Activated CD8-positive, alpha-beta memory T cell treated with anti-CD3 and anti-CD28 coated beads, Interleukin-2, amount 10 ng/mL, durations not matched to agents 7 days and 5 days (primary cell): ENCODE data around the gene OR52E2. TPM values are rescaled to one million over a fixed set of nuclear protein-coding genes. Genes with fewer than 3 reads are reported as not detected.
"Not testable (repeated sequence)": the region's sequence is repeated elsewhere in the genome, so short reads cannot be mapped to it uniquely, and the experiment has no call there.

ENCODE experiments used
- ATAC-seq: fragments of 150-1000 bp; cut with Tn5 transposase; one replicate; pipeline ENCODE4 v1.10.0; 2021; ENCODE audit warnings: moderate library complexity
- CTCF ChIA-PET: fragments of 350-600 bp; sonication (Branson Sonifier 250); formaldehyde crosslinking; loops from one replicate; lab custom pipeline; 2021; ENCODE audit warnings: antibody characterized with exemption; lab: Charles Lee
- DNase-seq: peaks from one replicate; pipeline ENCODE4 v3.0.0-alpha.2; 2020
- H3K27ac Mint-ChIP-seq: one replicate; pipeline ENCODE4 v1.8.0; 2021; ENCODE audit warnings: mild to moderate bottlenecking, mixed read lengths
- H3K27me3 Mint-ChIP-seq: one replicate; pipeline ENCODE4 v1.8.0; 2021; ENCODE audit warnings: mixed read lengths
- H3K36me3 Mint-ChIP-seq: one replicate; pipeline ENCODE4 v1.8.0; 2021; ENCODE audit warnings: mild to moderate bottlenecking, mixed read lengths
- H3K4me1 Mint-ChIP-seq: one replicate; pipeline ENCODE4 v1.8.0; 2021; ENCODE audit warnings: mixed read lengths
- H3K4me3 Mint-ChIP-seq: one replicate; pipeline ENCODE4 v1.8.0; 2021; ENCODE audit warnings: mild to moderate bottlenecking, moderate library complexity, mixed read lengths
- H3K9me3 Mint-ChIP-seq: one replicate; pipeline ENCODE4 v1.8.0; 2022; ENCODE audit warnings: low read depth, mixed read lengths
- total RNA-seq, 2 experiments: library from RNA; stranded (reverse); gene quantifications; one replicate each; pipeline ENCODE4 v1.2.3, GENCODE V29; 2021

Gene OR52E2
- not detected for total RNA-seq

DNA sequence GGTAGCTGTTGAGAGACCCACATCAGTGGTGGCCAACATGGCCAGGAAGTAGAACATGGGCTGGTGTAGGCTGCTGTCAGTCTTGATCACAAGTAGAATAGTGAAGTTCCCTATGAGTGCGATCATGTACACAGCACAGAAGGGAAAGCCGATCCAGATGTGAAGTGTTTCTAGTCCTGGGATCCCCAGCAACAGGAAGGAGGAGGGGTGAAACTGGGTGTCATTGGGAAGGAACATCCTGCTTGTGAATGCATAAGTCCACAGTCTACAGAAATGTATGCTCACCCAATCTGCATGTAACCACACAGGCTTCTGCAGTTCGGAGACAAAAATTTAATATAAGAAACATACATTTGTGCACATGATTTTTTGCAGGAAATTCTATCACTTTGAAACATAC lies at the start of gene OR52E2:
Gene OR52E2, minus strand, starts transcription at position 237 of the 400 bp plus-strand sequence. Its CDS starts 0 bp downstream, at position 237.
- CTCF ChIA-PET: no interaction called here
- Mint-ChIP-seq H3K4me1 (no peaks in the 10 kb centered on the region), H3K36me3 (no peaks in the 10 kb centered on the region), H3K27ac (no peak within 1 kb of the TSS), H3K4me3 (no peak within 1 kb of the TSS), H3K27me3 (no peaks in the 10 kb centered on the region), H3K9me3 (no peaks in the 10 kb centered on the region)
- DNase-seq: no peak
- no peak for ATAC-seq

DNA sequence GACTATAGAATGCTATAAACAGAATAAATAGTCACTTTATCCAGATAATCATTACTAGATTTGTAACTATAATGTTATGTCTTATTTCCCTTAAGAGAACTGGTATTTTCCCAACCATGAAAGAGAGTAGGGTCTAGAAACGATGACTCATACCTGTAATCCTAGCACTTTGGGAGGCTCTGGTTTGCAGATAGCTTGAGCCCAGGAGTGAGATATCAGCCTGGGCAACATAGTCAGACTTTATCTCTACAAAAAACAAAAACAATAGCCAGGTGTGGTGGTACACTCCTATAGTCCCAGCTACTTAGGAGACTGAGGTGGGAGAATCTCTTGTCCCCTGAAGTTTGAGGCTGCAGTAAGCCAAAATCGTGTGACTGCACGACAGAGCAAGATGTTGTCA lies 47.9 kb upstream of the OR52E2 start:
- CTCF ChIA-PET: no interaction called here
- Mint-ChIP-seq H3K4me3 (no peak overlapping the region), H3K4me1 (no peaks in the 10 kb centered on the region), H3K9me3 (no peaks in the 10 kb centered on the region), H3K27me3 (no peaks in the 10 kb centered on the region), H3K27ac (no peak overlapping the region), H3K36me3 (no peaks in the 10 kb centered on the region)
- DNase-seq (no peak), ATAC-seq (no peak)

DNA sequence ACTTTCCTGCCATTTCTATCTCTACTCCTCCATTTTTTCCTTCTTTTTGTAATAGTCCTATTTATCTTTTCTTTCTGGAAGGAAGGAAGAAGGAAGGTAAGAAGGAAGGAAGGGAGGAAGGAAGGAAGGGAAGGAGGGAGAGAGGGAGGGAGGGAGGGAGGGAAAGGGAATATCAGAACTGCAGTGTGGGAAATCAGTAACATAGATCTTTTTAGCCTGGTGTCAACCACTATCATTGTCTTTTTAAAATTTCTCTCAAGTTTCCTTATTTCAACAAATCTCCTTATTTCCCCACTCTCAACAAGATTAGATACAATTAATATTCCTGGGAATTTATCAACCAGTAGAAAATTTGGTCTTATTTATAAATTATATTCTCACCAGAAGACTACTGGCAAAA lies 43.6 kb upstream of the OR52E2 start:
- DNase-seq (no peak), ATAC-seq (no peak)
- CTCF ChIA-PET: no interaction called here
- H3K4me1 Mint-ChIP-seq: no peaks in the 10 kb centered on the region
- H3K9me3 Mint-ChIP-seq: no peaks in the 10 kb centered on the region
- no peak overlapping the region for H3K27ac Mint-ChIP-seq
- no peaks in the 10 kb centered on the region for H3K27me3 Mint-ChIP-seq
- H3K36me3 Mint-ChIP-seq: no peaks in the 10 kb centered on the region
- H3K4me3 Mint-ChIP-seq: no peak overlapping the region

GRCh38 chr11:5102246-5102645 lies 42.8 kb upstream of the OR52E2 start:
- CTCF ChIA-PET: no interaction called here
- Mint-ChIP-seq H3K36me3 (no peaks in the 10 kb centered on the region), H3K4me1 (no peaks in the 10 kb centered on the region), H3K27ac (no peak overlapping the region), H3K4me3 (no peak overlapping the region), H3K27me3 (no peaks in the 10 kb centered on the region), H3K9me3 (no peaks in the 10 kb centered on the region)
- no peak for DNase-seq
- ATAC-seq: no peak

GRCh38 chr11:5096011-5096410 lies 36.6 kb upstream of the OR52E2 start:
- H3K27ac Mint-ChIP-seq: no peak overlapping the region
- H3K4me3 Mint-ChIP-seq: no peak overlapping the region
- no peaks in the 10 kb centered on the region for H3K4me1 Mint-ChIP-seq
- no peaks in the 10 kb centered on the region for H3K27me3 Mint-ChIP-seq
- CTCF ChIA-PET: no interaction called here
- no peaks in the 10 kb centered on the region for H3K9me3 Mint-ChIP-seq
- no peak for DNase-seq
- ATAC-seq: no peak
- H3K36me3 Mint-ChIP-seq: no peaks in the 10 kb centered on the region

GRCh38 chr11:5092821-5093585 lies 33.6 kb upstream of the OR52E2 start:
- DNase-seq: no peak
- no peaks in the 10 kb centered on the region for H3K36me3 Mint-ChIP-seq
- CTCF ChIA-PET: no interaction called here
- H3K27me3 Mint-ChIP-seq: no peaks in the 10 kb centered on the region
- H3K4me3 Mint-ChIP-seq: no peak overlapping the region
- no peaks in the 10 kb centered on the region for H3K4me1 Mint-ChIP-seq
- ATAC-seq: no peak
- no peak overlapping the region for H3K27ac Mint-ChIP-seq
- no peaks in the 10 kb centered on the region for H3K9me3 Mint-ChIP-seq

GRCh38 chr11:5090668-5091067 lies 31.2 kb upstream of the OR52E2 start:
- Mint-ChIP-seq H3K27ac (no peak overlapping the region), H3K9me3 (no peaks in the 10 kb centered on the region), H3K36me3 (no peaks in the 10 kb centered on the region), H3K4me3 (no peak overlapping the region), H3K4me1 (no peaks in the 10 kb centered on the region), H3K27me3 (no peaks in the 10 kb centered on the region)
- DNase-seq (no peak), ATAC-seq (no peak)
- CTCF ChIA-PET: no interaction called here

DNA sequence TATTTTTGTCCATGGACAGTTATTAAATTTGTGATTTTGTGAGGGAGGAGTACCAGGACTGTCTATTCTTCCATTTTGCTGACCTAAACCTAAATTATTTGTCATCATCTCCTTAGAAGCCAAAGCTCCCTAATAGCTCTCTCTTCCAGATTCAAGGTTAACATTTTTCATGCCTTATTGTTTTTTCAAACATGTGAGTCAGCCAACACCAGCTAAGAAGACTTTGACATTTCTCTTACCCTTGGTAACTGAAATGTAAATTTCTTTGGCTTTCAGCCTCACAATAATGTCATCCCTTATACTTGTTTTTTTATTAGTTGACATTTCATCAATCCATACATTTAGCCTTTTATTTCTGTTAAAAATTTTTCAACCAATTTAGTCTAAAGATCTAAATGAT lies 29.1 kb upstream of the OR52E2 start:
- no peaks in the 10 kb centered on the region for H3K4me1 Mint-ChIP-seq
- ATAC-seq (no peak), DNase-seq (no peak)
- no peak overlapping the region for H3K27ac Mint-ChIP-seq
- H3K27me3 Mint-ChIP-seq: no peaks in the 10 kb centered on the region
- H3K36me3 Mint-ChIP-seq: no peaks in the 10 kb centered on the region
- CTCF ChIA-PET: no interaction called here
- no peak overlapping the region for H3K4me3 Mint-ChIP-seq
- no peaks in the 10 kb centered on the region for H3K9me3 Mint-ChIP-seq

DNA sequence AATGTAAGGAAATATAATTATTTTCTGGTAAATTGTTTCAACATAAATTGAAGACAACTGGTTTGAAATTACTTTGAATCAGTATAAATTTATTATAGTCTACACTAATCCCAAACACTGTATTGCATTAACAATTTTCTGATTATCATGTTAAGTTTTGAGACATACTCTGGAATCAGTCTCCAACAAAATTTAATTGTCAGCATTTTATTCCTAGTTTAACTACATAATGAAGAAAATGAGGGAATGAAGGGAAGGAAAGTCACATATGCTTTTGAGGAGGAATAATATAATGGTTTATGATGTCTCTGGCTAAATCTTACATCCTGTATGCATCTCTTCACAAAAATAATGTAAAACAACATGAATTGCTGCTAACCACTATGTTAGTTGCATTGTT lies 24.2 kb upstream of the OR52E2 start:
- no peak for ATAC-seq
- CTCF ChIA-PET: interaction anchor here (0.6 kb wide), 1 partner anchor 446 kb away, joined by 4 read pairs; no protein-coding TSS in a partner anchor
- H3K27ac Mint-ChIP-seq: no peak overlapping the region

DNA sequence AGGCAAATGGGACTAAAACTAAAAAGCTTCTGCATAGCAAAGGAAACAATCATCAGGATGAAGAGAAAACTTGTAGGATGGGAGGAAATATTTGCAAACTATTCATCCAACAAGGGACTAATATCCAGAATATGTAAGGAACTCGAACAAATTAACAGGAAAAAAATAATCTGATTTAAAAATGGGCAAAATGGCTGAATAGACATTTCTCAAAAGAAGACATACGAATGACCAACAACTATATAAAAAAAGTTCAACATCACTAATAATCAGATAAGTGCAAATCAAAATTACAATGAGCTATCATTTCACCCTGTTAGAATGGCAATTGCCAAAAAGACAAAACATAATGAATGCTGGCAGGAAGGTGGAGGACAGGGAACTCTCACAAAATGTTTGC lies 22.0 kb upstream of the OR52E2 start:
- no peak for ATAC-seq
- CTCF ChIA-PET: no interaction called here
- Mint-ChIP-seq H3K4me3 (no peak overlapping the region), H3K27ac (no peak overlapping the region), H3K36me3 (no peaks in the 10 kb centered on the region), H3K27me3 (no peaks in the 10 kb centered on the region), H3K9me3 (no peaks in the 10 kb centered on the region), H3K4me1 (no peaks in the 10 kb centered on the region)
- no peak for DNase-seq

More for the DNA sequence above, 24.2 kb upstream of the OR52E2 start:
- no peaks in the 10 kb centered on the region for H3K9me3 Mint-ChIP-seq
- H3K27me3 Mint-ChIP-seq: no peaks in the 10 kb centered on the region
- no peaks in the 10 kb centered on the region for H3K4me1 Mint-ChIP-seq
- no peak overlapping the region for H3K4me3 Mint-ChIP-seq
- DNase-seq: no peak
- no peaks in the 10 kb centered on the region for H3K36me3 Mint-ChIP-seq

- Mint-ChIP-seq H3K27ac (no peak overlapping the region), H3K4me1 (no peaks in the 10 kb centered on the region), H3K36me3 (no peaks in the 10 kb centered on the region), H3K9me3 (no peaks in the 10 kb centered on the region), H3K4me3 (no peak overlapping the region), H3K27me3 (no peaks in the 10 kb centered on the region)
- CTCF ChIA-PET: no interaction called here
- ATAC-seq (no peak), DNase-seq (no peak)
Measured at GRCh38 chr11:5071799-5072198, 12.4 kb upstream of the OR52E2 start.

GRCh38 chr11:5069272-5069671 lies 9.8 kb upstream of the OR52E2 start, which contains the start of gene OR52E1:
Gene OR52E1 (plus strand): TSS chr11:5069572.
- no peaks in the 10 kb centered on the region for H3K27me3 Mint-ChIP-seq
- H3K9me3 Mint-ChIP-seq: no peaks in the 10 kb centered on the region
- H3K4me1 Mint-ChIP-seq: no peaks in the 10 kb centered on the region
- DNase-seq (no peak), ATAC-seq (no peak)
- no peak within 1 kb of the TSS for H3K27ac Mint-ChIP-seq
- CTCF ChIA-PET: no interaction called here
- no peaks in the 10 kb centered on the region for H3K36me3 Mint-ChIP-seq
- no peak within 1 kb of the TSS for H3K4me3 Mint-ChIP-seq

DNA sequence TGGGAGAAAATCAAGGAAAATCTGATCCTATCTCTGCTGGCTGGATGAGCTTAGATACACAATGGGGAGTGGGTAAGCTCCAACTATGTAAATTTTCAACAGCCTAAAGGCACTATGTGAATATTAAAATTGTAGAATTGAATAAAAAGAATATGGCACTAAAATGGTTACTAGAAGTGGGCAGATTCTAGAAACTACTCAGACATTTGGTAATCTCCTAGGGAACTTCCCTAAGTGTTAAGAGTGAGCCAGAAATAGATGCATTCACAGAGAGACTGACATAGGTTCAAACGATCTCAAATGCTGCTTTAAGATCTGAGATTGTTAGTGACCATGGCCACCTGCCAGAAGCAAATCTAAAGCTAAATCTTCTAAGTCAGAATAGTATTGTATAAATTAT lies 5.6 kb upstream of the OR52E2 start:
- Mint-ChIP-seq H3K27me3 (no peaks in the 10 kb centered on the region), H3K9me3 (no peaks in the 10 kb centered on the region), H3K4me3 (no peak overlapping the region), H3K27ac (no peak overlapping the region), H3K36me3 (no peaks in the 10 kb centered on the region), H3K4me1 (no peaks in the 10 kb centered on the region)
- CTCF ChIA-PET: no interaction called here
- ATAC-seq: no peak
- no peak for DNase-seq

GRCh38 chr11:5058679-5059078 lies 748 bp downstream of the OR52E2 start:
- CTCF ChIA-PET, H3K27me3 Mint-ChIP-seq, DNase-seq, ATAC-seq, H3K4me3 Mint-ChIP-seq, H3K27ac Mint-ChIP-seq, H3K9me3 Mint-ChIP-seq, H3K4me1 Mint-ChIP-seq, H3K36me3 Mint-ChIP-seq: not testable (repeated sequence)
